NCI-H748 treated with DMSO at 0.1 percent for 48 hours (cell line): Measurements from ENCODE around the gene TRMT61B.

Experiments used
- DNase-seq: peaks from one replicate; lab custom pipeline; 2025; lab: John Stamatoyannopoulos, UW

Gene TRMT61B

DNA sequence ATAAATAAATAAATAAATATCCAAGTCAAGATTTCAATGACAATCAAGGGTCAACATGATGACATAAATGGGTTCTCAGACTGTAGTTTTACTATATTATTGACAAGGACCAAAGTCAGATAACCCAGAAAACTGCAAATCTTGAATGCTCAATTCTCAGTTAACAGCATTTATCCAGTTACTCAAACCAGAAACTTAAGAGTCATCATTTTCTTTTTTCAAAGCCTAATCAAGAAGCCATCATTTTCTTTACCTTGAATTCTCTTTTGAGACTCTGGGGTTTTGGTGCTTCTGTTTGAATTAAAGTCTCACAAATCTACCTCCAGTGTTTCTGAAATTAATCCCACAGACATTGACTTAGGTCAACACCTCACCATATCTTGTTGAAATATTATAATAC is 14.1 kb downstream of the TRMT61B start:
- no peak for DNase-seq

DNA sequence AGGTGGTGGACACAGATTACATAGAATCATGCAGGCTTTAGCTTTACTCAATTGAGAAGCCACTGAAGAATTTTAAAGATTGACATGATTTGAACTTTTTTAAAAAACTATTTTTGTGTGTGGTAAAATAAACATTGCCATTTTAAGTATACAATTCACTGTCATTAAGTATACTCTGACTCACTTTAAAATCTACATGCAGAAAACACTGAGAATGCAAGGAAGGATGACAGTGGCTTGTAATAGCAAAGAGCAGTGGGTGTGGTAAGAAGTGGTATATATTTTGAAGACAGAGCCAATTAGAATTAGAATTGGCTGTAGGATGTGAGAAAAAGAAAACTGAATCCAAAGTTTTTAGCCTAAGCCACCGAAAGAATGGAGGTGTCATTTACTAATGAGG is 14.9 kb downstream of the TRMT61B start:
- no peak for DNase-seq

DNA sequence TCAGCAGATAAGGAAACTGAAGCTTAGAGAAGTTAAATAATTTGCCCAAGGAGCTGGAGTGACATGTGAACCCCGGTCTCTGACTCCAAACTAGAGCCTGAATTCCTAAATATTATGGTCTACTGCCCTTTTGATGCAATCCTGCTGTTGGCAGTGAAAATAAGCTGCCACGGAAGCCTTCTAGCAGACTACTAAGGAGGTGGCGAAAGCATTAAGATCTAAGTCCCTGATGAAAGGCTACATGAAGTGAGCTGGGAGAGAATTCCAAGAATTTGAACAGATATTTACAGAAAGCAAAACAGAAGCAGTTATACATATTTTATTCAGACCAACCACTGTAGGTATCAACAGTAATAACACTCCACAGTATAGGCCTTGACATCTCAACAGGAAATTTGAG is 28.1 kb downstream of the TRMT61B start:
- no peak for DNase-seq

DNA sequence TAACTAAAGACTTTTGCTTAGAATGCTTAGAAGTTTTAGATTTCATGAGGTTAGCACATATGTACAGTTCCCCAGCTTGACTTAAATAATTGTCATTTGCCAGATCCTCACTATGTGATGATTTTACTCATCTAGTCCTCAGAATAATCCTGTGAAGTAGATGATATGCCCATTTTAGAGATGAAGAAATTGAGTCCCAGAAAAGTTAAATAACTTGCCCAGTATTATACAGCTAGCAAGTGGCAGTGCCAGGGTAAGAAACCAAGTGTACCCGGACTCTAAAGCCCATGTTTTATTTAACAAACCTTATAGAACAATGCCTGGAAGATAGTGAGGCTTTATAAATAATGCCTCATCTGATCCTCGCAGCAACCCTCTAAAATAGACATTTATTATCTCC is 31.1 kb downstream of the TRMT61B start:
- DNase-seq: no peak

DNA sequence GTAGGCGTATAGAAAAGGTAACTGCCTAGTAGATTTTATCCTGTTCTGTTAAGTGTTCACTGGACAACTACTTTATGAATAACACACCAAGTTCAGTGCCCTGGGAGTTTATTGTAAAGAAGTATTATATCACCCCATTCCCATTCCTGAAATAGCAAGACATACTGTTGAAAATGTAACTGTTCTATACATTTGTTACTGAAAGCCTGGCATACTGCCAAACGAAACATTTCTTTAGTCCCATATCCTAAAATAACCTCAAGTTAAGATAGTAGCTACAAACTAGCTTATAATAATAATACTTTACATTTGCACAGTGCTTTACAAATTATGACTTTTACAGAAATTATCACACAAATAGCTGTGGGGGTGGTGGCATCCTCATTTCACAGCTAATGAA is 34.3 kb downstream of the TRMT61B start:
- DNase-seq: no peak

DNA sequence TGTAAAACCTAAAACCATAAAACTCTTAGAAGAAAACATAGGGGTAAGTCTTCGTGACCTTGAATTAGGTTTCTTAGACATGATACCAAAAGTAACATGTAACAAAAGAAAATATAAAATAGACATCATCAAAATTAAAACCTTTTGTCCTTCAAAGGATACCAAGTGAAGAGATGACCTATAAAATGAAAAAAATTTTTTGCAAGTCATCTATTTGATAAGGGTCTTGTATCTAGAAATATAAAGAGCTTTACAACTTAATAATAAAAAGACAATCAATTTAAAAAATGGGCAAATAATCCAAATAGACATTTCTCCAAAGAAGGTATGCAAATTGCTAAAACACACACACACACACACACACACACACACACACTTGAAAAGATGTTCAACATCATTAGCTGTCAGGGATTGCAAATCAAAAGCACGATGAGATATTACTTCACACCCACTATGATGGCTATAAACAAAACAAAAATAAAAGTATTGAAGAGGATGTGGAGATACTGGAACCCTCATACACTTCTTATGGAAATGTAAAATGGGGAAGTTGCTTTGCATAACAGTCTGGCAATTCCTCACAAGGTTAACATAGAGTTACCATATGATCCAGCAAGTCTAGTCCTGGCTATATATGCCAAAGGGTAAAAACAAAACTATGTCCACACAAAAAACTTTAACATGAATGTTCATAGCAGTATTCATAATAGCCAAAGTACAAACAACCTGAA is 36.2 kb downstream of the TRMT61B start:
- DNase-seq: no peak

DNA sequence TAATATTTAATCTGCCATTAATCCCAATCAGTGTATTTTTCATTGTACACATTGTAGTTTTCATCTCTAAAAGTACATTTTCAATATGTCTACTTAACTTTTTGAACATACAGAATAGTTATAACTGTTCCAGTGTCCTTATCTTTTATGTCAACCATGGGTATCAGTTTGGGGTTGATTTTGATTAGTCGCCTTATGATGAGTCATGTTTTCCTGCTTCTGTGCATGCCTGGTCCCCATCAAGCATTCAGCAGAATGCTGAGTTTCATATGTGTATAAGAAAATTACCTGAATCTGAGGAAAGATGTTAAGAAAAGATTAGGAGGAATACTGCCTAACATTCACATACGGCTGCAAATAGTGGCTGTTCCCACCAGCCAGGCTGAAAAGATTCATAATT is 41.7 kb downstream of the TRMT61B start:
- no peak for DNase-seq

DNA sequence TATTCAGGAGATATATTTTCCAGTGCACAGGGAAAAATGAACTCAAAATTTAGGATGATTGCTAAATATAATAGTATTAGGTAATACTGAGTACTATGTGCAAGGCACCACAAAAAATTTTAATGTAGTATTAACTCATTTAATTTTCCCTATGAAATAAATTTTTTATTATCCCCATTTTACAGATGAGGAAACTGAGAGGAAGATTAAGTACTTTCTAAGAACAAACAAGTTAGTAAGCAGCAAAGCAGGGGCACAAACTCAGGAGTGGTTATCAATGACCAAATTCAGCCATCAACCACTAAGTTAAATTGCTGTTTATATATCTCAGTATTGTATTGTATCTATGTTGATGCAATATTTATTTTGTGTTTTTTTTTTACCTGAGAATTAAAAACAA is 45.2 kb downstream of the TRMT61B start:
- DNase-seq: no peak

DNA sequence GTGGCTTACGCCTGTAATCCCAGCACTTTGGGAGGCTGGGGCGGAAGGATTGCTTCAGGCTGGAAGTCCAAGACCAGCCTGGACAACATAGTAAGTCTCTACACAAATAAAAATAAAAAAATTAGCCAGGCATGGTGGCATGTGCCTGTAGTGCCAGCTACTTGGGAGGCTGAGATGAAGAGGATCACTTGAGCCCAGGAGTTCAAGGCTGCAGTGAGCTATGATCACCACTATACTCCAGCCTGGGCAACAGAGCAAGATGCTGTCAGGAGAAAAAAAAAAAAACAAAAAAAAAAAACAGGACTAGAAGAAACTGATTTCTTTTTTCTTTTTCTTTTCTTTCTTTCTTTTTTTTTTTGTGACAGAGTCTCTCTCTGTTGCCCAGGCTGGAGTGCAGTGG is 45.9 kb downstream of the TRMT61B start:
- DNase-seq: no peak

DNA sequence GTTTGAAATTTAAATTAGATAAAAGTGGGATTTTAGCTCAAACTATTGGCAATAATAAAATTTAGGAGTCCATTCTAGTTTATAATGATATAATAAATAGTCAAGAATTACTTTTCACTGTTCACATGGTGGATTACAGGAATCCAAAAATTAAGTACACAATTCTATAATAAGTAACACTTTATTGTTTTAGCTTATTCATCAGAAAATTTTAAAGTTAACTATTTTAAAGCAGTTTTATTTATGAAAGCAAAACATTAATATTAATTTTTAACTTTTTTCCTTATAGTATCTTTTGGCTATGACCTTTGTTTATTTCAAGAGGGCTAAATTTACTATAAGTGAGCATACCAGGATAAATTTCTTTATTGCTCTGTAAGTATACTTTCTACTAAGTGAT is 48.1 kb downstream of the TRMT61B start:
- DNase-seq: no peak

DNA sequence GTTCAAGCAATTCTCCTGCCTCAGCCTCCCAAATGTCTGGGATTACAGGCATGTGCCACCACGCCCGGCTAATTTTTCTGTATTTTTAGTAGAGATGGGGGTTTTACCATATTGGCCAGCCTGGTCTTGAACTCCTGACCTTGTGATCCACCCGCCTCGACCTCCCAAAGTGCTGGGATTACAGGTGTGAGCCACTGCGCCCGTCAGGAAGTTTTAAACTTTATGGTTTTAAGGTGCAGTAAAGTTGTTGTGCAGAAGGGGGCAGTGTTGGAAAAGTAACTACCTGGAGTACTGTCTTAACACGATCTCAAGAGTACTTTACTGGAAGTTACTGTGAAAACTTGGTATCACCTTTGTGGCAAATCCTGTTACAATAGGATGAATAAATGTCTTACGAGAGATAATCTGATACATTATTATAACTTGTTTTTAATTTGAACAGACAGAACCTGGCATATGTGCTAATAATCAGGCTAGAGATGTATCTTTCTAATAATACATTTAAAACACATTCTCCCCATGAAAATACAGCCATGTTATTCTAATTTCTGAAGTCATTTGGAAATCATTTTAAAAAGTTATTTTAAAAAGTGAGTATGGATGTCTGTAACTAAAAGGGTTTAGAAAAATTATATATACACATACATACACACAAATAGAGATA is 48.7 kb downstream of the TRMT61B start:
- peak; percentile 3 for DNase-seq

DNA sequence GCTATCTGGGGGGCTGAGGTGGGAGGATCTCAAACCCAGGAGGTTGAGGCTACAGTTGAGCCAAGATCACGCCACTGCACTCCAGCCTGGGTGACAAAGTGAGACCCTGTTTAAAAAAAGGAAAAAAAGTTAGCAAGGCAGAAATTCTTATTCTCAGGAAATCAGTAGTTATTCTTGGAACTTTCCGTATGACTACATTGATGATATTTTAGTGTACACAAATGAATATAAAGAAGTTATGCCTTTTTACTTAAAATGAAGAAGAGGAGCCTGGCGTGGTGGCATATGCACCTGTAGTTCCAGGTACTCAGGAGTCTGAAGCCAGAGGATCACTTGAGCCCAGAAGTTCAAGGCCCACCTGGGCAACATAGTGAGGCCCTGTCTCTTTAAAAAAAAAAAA is 52.1 kb downstream of the TRMT61B start:
- DNase-seq: no peak

DNA sequence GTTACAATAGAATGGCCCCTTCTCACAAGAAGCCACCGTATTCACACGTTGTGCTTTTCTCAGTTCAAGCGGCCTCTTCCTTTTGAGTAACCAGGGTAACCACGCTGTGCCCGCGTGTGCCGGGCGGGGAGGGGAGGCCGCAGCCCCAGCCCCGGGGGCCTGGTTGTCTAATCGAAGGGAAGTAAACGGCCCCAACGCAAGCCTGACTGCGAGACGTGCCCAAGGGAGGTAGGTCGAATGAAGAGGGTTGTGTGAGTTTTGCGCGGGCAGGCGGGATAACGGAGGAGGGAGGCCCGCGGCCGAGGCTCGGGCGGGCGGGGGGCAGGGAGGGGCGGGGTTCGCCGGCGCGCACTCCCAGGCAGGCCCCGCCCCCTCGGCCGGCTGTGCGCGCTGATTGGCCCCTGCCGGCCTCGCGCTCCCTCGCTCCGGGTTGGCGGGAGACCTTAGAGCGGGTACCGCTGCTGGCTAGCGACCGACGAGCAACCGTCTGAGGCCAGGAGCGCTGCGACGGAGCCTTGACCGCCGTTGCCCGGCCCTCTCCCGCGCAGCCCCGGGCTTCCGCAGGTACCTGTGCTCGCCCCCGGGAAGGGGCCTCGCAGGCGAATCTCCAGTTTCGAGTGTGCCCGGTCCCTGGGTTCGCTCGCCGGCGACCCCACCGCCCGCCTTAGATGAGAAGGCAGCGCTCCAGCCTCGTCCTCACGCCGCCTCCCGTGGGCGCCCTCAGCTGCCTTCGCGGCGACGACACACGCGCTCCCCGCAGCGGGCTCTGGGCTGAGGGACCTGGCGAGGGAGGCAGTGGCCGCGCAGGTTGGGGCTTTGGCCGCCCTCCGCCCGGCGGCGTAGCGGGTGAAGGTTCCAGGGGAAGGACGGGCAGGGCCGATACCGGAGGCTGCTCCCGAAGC is 59.5 kb downstream of the TRMT61B start, which contains the start of gene SPDYA:
Gene SPDYA (plus strand): TSS at position 451 of the 902 bp plus-strand sequence. CDS start 5,181 bp downstream, outside the sequence.
- DNase-seq: peak; percentile 5

DNA sequence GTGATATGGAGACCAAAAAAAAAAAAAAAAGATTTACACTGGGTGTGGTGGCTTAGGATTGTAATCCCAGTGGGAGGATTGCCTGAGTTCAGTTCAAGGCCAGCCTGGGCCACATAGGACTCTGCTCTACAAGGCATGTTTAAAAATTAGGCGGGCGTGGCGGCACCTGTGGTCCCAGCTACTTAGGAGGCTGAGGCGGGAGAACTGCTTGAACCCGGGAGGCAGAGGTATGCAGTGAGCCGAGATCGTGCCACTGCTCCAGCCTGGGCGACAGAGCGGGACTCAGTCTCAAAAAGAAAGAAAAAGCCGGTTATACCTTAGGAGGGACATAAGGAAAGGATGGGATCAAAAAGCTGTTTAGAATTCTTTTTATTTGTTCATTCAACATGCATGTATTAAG is 60.2 kb downstream of the TRMT61B start:
- no peak for DNase-seq

DNA sequence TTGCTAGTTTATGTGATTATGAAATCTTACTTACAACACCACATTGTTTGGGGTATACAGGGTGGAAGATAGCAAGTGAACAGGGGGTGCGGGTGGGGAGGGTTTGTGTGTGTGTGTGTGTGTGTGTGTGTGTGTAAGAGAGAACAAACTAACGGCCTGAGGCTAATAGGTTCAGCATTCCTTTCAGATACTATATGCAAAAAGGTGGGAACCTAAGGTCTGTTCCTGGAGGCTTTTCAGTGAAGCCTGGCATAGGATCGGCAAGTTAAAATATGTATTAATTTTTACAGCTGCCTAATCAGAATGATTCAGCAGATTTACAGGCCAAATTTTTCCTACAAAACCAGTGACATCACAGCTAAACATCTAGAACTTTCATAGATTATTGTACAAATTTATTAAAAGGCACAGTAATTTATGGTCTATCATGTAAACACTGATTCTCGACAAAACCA is 67.1 kb downstream of the TRMT61B start:
- no peak for DNase-seq

DNA sequence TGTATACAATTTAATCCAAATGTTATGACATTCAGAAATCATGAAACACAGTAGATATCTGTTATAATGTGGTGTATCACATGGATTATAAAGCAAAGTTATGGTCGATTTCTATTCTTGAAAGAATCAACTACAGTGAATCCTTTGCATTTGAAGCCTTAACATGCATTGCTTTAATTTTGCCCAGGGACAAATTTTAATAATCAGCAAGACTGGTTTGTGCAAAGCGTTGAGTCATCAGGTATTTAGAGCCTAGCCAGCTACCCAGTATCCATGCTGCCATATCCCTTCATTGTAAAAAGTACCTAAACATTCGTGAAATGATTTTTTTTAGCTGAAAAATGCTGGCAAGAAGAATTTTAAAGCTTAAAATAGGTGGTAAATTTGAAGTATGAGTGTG is 68.4 kb downstream of the TRMT61B start:
- DNase-seq: no peak
